Colonic mucosa (tissue), 4 donors: Measurements from ENCODE around the gene SUSD5. TPM values are rescaled to one million over a fixed set of nuclear protein-coding genes. Genes with fewer than 3 reads are reported as not detected.

Experiments
- DNase-seq: peaks from one replicate; pipeline ENCODE4 v3.0.0-alpha.2; 2020
- H3K27ac ChIP-seq: fragments of 200-600 bp; one replicate; pipeline ENCODE4 v1.8.0; 2021
- H3K27me3 ChIP-seq: fragments of 200-600 bp; one replicate; pipeline ENCODE4 v1.8.0; 2021
- H3K36me3 ChIP-seq: fragments of 200-600 bp; one replicate; pipeline ENCODE4 v1.8.0; 2021
- H3K4me1 ChIP-seq: fragments of 200-600 bp; one replicate; pipeline ENCODE4 v1.8.0; 2021; ENCODE audit warnings: mild to moderate bottlenecking
- H3K4me3 ChIP-seq: fragments of 200-600 bp; one replicate; pipeline ENCODE4 v1.8.0; 2021
- H3K9ac ChIP-seq, 2 donors: one replicate each; pipeline ENCODE4 v1.7.0; 2013; ENCODE audit warnings: control low read depth in 2 of 2, low read depth in 2 of 2, low read length in 2 of 2
- H3K9me3 ChIP-seq: fragments of 200-600 bp; one replicate; pipeline ENCODE4 v1.8.0; 2021
- CTCF ChIP-seq: fragments of 200-600 bp; IDR thresholded peaks from one replicate; pipeline ENCODE4 v1.8.0; 2022; ENCODE audit warnings: antibody characterized with exemption, mild to moderate bottlenecking
- intact Hi-C: fragments of 100-400 bp; cut with DNase I; formaldehyde crosslinking; loops from one replicate; pipeline ENCODE4 v1.14.1; 2022
- total RNA-seq, 2 donors: library from RNA; stranded (reverse); fragmentation: NEBNext Ultra II Directional in 1 of 2; extraction: Animal tissue kit (Norgen Biotek cat#: 25700) in 1 of 2; gene quantifications; one replicate each; pipeline ENCODE4 v1.2.1, GENCODE V29; 2021
- donor health status: healthy.
- donor health status: DM: no; HTN: no; CAD: no.
- donor health status: DM: no; HTN: no; CAD: no.

Gene SUSD5
- total RNA-seq, 2 donors from 2014 or later, result 0.17 to 0.35 TPM

GRCh38 chr3:33103480-33103879, 115.1 kb downstream of the SUSD5 start:
- Histone ChIP-seq H3K27me3 (no peaks in the 10 kb centered on the region), H3K36me3 (no peaks in the 10 kb centered on the region), H3K27ac (no peak overlapping the region), H3K9ac (no peak overlapping the region), H3K4me3 (no peak overlapping the region), H3K4me1 (no peaks in the 10 kb centered on the region), H3K9me3 (no peaks in the 10 kb centered on the region)
- no peak for TF ChIP-seq CTCF
- intact Hi-C loops, result no loop called here
- DNase-seq, result no peak

GRCh38 chr3:33103034-33103433, 115.6 kb downstream of the SUSD5 start:
- intact Hi-C loops, result no loop called here
- Histone ChIP-seq H3K27ac (no peak overlapping the region), H3K4me3 (no peak overlapping the region), H3K9me3 (no peaks in the 10 kb centered on the region), H3K9ac (no peak overlapping the region), H3K27me3 (no peaks in the 10 kb centered on the region), H3K36me3 (no peaks in the 10 kb centered on the region), H3K4me1 (no peaks in the 10 kb centered on the region)
- no peak for DNase-seq
- TF ChIP-seq CTCF, result no peak

GRCh38 chr3:33100229-33100628, 118.4 kb downstream of the SUSD5 start:
- H3K27me3 ChIP-seq, result no peaks in the 10 kb centered on the region
- H3K4me3 ChIP-seq, result no peak overlapping the region
- no peak overlapping the region for H3K9ac ChIP-seq
- intact Hi-C loops, result no loop called here
- no peak for TF ChIP-seq CTCF
- no peaks in the 10 kb centered on the region for H3K36me3 ChIP-seq
- H3K27ac ChIP-seq, result no peak overlapping the region
- DNase-seq, result no peak
- H3K4me1 ChIP-seq, result no peaks in the 10 kb centered on the region
- H3K9me3 ChIP-seq, result no peaks in the 10 kb centered on the region

Other genes starting within 250 kb of the SUSD5 start
- gene GLB1, start 121.7 kb downstream of the SUSD5 start, total RNA-seq, result 10 to 100 TPM; 75.0 to 93.8 TPM
- 10 to 100 TPM; 10.9 to 14.6 TPM for gene TMPPE, start 121.7 kb downstream of the SUSD5 start, total RNA-seq
- 100 to 1,000 TPM in 1 of 2 donors, 10 to 100 TPM in 1; 92.7 to 101 TPM for gene CRTAP, start 104.8 kb downstream of the SUSD5 start, total RNA-seq
- gene FBXL2, start 58.6 kb upstream of the SUSD5 start, total RNA-seq, result 1 to 10 TPM in 1 of 2 donors, under 1 TPM in 1; 0.69 to 1.1 TPM
- 10 to 100 TPM; 68.2 to 71.4 TPM for gene UBP1, start 221.6 kb upstream of the SUSD5 start, total RNA-seq